Stimulated activated CD4-positive, alpha-beta T cell treated with anti-CD3 and anti-CD28 coated beads, Interleukin-4, amount 100 ng/mL, for 48 hours (primary cell): ENCODE results near the gene AKR1B15.
A peak's percentile ranks its signal among the peaks of the same experiment; 100 is the strongest.
"Not testable (repeated sequence)": the region's sequence is repeated elsewhere in the genome, so short reads cannot be mapped to it uniquely, and the experiment has no call there.

Experiments used
- DNase-seq, 2 donors: peaks; one replicate each; pipeline ENCODE4 v3.0.0-alpha.2; 2020; ENCODE audit warnings: low read depth in 2 of 2

Gene AKR1B15

DNA sequence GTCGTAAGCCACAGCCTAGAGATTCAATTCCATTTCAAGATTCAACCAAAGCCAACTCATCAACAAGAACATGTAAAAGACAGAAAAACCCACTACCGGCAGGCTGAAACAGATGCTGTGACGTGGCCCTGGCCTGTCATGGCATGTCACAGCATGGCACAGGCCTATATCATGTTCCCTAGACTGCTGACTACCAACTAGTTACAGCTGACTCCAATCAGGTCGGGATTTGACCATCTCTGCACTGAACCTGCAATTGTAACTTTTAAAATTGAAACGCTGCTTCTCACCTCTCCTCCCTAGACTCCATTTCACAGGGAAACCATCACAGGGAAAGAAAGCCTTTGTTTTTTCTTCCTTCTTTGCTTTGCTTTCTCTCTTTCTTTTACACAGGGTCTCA lies 12.7 kb downstream of the AKR1B15 start:
- not testable (repeated sequence) for DNase-seq

DNA sequence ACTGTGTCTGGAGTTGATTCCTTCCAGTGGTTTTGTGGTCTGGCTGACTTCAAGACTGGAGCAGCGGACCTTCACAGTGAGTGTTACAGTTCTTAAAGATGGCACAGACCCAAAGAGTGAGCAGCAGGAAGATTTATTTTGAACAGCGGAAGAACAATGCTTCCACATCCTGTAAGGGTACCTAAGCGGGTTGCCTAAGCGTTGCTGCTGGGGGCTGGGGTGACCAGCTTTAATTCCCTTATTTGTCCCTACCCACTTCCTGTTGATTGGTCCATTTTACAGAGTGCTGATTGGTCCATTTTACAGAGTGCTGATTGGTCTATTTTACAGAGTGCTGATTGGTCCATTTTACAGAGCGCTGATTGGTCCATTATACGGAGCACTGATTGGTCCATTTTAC lies 13.2 kb downstream of the AKR1B15 start:
- no peak for DNase-seq

DNA sequence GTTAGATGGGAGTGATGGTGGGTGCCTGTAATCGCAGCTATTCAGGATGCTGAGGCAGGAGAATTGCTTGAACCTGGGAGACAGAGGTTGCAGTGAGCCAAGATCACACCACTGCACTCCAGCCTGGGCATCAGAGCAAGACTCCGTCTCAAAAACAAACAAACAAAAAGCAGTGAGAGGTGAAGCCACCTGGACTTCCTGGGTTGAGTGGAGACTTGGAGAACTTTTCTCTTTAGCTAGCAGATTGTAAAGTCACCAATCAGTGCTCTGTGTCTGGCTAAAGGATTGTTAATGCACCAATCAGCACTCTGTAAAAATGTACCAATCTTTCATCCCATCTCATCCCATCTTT lies 14.5 kb downstream of the AKR1B15 start:
- not testable (repeated sequence) for DNase-seq

DNA sequence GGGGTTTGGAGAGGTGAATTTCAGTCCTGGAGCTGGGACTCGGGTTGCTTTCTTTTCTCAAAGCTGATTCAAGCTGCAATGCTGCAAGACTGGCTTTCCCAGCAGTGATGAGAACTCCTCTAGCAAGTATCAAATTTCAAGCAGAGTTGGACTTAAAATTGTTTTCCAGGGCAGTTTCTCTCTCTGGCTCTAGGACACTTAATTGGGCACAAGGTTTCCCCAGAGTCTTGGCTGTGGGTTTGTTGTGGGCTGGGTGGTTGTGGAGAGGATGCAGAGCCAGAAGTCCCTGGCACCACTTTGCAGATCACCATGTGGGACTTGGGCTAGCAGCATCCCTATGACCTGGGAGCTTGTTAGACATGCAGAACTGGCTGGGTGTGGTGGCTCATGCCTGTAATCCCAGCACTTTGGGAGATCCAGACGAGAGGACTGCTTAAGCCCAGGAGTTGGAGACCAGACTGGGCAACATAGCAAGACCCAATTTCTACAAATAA lies 16.8 kb downstream of the AKR1B15 start:
- DNase-seq, result no peak

DNA sequence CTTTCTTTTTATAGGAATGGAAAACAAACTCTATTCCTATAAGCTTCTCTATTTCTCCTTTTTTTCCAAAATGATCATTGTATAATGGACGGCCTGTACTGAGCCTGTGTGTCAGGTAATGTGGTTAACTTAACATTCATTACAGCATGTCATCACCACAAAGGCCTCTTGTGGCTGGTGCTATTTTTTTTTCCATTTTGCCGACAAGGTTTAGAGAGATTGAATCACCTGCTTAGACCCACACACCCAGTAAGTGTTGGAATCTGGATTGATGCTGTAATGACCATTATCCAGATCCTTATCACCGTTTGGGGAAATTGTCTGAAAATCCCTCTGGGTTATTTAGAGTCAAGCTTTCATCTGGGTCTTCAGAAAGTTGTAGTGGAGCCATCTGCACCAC lies 18.5 kb downstream of the AKR1B15 start:
- DNase-seq, result no peak

DNA sequence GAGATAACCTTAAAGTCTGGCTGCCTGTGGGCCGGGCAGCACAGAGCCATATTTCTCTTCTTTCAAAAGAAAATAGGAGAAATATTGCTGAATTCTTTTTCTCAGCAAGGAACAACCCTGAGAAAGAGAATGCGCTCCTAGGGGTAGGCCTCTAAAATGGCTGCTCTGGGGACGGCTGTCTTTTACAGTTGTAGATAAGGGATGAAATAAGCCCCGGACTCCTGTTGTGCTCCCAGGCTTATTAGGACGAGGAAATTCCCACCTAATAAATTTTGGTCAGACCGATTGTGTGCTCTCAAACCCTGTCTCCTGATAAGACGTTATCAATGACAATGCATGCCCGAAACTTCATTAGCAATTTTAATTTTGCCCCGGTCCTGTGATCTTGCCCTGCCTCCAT lies 21.1 kb downstream of the AKR1B15 start:
- DNase-seq, result not testable (repeated sequence)

DNA sequence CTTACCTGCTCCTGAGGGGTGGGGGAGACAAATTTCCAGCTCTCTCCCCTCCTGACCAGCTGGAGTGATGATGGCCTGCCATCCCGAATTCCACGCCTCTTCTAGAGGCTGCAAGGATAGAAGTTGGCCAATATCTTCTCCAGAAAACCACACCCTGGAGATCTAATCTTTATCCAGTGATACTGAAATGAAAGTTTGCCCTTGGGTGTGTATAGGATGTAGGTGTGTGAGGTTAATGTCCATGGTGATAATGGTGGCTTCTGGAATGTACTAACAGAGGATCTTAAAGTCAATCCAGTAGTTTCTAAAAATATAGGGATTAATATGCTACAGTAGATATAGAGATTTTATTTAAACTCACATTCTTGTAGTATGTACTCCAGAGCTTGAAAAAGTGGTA lies 22.2 kb downstream of the AKR1B15 start:
- DNase-seq, result no peak

DNA sequence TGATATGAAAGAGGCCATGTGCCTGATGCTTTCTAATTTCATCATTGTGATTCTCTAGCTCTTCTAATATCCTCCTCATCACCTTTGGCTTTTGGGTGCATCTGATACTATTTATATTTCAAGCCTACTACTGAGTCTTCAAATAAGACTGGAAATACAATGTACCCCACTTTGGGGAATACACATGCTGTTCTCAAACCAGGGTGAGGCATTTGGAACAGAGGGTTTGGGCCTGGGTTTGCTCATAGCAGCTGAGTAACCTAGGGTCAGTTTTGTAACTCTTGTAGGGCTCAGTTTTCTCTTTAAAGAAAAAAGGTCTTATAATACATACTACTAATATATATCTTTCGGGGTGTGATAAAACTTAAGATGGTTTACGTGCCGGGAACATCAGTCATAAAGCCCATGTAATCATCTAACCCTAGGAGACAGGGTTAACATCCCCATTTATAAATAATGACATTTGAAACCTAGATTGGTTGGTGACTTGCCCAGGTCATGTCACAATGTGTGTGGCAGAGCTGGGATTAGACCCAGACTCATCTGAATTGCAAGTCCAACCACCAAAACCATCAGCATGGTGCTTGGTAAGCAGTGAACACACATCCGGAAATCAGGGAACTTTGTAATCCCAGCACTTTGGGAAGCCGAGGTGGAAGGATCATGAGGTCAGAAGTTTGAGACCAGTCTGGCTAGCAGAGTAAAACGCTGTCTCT lies 23.0 kb downstream of the AKR1B15 start:
- DNase-seq, result no peak

DNA sequence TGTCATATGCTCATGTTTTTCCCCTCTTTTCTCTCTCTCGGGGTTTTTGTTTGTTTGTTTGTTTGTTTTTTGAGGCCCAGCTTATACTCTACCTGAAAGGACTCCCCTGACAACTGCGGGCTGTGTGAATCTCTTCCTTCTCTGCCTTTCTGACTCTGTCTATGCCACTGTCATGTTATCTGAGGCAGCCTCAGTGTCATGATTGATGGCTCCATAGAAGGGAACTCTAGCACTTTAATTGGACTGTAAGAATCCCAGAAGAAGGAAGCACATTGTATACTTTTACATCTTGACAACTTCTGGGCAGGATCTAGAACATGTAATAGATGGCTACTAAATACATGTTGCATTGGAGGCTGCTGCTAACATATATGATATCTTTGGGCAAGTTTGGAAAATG lies 25.4 kb downstream of the AKR1B15 start:
- DNase-seq, result no peak

DNA sequence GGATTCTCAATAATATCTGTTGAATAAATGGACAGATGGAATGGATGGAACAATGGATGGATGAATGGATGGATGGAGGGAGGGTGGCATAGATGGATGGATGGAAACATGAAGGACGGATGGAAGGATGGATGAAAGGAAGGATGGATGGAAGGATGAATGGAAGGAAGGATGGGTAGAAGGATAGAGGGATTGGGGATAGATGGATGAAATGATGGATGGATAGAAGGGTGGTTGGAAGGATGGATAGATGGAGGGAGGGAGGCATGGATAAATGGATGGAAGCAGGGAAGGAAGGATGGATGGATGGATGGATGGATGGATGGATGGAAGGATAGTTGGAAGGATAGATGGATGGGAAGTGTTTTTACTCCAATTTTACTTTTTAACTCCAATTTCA lies 35.4 kb downstream of the AKR1B15 start:
- no peak for DNase-seq

DNA sequence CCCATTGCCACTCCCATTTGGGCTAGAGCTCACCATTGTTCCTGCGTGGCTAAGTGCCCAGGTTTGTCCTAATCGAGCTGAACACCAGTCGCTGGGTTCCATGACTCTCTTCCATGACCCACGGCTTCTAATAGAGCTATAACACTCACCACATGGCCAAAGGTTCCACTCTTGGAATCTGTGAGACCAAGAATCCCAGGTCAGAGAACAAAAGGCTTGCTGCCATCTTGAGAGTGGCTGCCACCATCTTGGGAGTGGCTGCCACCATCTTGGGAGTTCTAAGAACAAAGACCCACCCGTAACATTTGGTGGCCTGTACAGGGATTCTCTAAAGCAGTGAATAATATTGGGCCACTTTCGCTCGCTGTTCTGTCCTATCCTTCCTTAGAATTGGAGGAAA lies 37.0 kb downstream of the AKR1B15 start:
- no peak for DNase-seq

DNA sequence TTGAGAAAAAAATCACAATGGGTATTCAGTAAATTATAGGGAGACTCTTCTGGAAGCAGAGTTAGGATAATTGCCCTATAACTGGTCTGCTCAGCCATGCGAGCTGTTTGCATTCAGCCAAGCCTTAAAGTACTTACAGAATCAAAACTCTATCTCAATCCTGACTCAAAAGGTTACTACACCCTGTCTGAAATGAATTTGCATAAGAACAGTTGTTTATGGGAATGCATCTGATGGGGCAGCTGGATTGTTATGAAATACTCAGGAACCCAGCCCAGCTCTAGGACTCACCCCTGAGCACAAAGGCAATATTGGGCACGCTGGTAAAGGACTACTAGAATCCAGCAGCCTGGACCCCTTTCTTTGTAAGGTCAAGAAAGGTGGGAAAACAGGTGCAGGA lies 38.8 kb downstream of the AKR1B15 start:
- DNase-seq, result no peak

DNA sequence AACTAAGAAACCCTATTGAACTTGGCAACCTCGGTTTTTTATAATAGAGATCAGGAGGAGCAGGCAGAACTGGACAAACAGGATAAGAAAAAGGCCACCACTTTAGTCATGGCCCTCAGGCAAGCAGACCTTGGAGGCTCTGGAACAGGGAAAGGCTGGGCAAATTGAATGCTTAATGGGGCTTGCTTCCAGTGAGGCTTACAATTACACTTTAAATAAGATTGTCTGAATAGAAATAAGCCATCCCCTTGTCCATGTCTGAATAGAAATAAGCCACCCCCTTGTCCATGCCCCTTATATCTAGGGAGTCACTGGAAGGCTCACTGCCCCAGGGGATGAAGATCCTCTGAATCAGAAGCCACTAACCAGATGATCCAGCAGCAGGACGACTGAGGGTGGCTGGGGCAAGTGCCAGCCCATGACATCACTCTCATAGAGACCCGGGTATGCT lies 40.6 kb downstream of the AKR1B15 start:
- no peak for DNase-seq

DNA sequence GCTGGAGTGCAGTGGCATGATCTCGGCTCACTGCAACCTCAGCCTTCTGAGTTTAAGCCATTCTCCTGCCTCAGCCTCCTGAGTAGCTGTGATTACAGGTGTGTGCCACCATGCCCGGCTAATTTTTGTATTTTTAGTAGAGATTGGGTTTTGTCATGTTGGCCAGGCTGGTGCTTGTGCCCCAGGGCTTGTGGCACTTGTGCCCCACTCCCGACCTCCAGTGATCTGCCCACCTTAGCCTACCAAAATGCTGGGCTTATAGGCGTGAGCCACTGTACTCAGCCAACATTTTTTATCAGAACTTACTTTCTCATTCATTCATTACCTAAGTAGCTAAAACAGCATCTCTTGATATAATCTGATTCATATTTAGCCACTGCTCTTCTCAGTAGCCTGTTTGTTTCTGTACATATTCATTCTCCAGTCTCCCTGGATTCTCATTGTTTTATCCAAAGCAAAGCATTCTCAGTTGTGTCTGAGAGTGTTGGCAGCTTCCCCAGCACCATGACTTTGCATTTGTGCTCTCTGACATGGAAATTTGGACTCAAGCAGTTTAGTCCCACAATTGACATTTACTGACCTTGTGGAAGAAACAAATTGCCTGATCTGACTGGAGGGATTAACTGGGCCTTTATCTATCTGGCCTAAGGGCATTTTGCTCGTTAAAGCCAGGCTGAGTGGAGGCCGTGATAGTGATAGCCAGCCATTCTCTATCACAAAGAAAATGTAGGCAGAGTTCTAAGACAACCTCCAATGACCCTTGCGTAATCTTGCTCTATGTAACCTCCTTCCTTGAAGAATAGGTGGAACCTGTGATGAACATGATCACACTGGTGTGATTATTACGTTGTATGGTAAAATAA lies 44.9 kb downstream of the AKR1B15 start:
- DNase-seq, result no peak

DNA sequence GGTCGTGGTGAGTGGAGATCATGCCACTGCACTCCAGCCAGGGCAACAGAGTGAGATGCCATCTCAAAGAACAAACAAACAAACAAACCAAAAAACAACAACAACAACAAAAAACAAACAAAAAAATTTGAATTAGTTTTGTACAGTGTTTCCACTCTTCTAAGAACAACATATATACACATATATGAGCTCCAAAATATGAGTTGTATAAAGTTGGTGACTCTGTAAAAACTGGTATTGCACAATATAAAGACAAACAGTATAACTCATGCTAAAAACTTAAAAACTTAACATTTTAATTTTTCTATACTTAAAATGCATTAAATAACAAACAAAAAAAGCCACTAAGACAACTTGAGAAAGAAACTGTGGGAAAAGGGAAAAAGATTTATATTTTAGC lies 46.0 kb downstream of the AKR1B15 start:
- DNase-seq, result no peak

DNA sequence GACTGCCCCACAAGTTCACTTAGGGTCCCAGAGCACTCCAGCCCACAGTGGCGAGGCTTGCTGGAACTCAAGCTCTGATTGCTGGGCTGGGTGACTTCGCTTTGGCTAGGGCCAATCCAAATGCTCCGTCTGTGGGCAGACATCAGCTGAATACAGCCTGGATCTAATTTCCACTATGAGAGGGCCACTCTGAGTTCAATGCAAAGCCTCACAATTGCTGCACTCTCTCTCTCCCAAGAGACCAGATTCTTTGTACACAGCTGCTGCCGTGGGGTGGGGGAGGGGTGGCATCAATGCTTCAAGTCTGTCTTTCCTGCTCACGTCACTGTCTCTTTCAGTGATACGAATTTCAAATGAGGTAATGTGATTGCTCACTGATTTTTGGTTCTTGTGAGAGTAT lies 50.5 kb downstream of the AKR1B15 start:
- DNase-seq, result no peak

DNA sequence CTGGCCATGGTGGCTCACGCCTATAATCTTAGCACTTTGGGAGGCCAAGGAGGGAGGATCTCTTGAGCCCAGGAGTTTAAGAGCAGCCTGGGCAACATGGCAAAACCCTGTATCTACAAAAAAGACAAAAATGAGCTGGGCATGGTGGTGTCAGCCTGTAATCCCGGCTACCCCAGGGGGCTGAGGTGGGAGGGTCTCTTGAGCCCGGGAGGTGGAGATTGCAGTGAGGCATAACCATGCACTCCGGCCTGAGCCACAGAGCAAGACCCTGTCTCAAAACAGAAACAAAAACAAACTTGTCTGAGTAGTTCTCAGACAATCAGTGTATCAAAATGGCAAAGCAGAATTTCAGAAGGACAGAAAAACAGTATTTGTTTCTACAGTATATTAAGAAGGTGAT lies 52.5 kb downstream of the AKR1B15 start:
- no peak for DNase-seq

DNA sequence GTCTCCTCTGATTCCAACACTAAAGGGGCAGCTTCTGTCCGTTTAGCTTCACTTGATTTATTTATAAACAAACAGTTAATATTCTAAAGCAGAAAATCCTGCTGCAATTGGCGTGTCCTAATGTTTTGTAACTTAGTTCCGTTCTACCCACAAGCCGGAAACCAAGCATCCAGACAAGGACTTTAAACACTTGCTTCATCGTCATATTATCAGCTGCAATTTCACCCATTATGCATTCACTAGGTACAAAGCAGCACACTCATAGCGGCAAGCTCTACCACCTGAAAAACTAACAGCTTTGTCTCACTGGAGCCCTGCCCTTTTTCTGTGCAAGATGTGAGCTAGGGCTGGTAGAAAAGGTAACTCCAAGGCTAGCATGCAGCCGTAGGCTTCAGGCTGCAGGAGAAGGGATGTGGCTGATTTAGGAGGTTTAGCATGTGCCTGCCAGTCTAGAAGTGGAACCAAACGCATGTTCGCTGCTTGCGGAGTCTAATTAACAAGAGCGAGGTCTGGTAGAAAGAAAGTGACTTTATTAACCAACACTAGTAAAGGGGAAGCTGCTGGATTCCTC lies 54.1 kb downstream of the AKR1B15 start:
- DNase-seq, result no peak

DNA sequence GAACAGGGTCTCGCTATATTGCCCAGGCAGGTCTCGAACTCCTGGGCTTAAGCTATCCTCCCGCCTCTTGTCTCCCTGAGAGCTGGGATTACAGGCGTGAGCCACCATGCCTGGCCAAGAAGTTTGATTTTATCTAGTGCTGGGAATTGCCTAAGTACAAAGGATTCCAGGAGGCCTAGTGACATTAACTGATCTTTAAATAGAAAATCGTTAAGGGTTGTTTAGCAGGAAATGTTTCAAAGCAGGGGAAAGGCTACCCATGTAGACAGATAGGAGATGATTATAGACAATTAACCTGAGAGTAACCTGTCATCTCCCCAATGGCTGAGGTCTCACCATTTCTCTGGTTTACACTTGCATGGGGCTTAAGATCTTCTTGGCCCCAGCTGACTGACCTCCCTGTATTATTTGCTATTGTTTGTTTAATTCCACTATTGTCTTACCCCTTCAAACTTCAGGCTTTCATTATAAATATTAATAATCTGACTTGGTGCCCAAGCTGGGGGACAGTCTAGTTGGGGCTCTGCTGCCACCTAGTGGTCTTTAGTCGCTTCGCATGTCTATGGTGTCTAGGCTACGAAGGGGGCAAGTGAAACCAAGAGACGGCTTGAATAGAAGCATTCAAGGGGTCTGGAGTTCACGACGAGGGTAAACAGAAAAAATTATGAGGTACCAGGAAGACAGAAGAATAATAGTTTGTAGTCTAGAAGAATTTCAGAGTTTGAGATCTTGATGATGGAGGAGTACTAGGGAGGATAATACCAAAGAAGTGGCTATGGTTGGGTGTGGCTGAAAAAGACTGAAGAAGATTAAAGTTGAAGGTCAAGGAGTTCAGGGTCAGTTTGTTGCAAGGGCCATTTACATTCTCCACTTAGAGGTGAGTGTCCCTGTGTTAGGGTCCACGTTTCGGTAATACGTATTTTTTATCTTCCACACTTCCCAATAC lies 57.3 kb downstream of the AKR1B15 start:
- DNase-seq, result peak; percentile 30 to 51

DNA sequence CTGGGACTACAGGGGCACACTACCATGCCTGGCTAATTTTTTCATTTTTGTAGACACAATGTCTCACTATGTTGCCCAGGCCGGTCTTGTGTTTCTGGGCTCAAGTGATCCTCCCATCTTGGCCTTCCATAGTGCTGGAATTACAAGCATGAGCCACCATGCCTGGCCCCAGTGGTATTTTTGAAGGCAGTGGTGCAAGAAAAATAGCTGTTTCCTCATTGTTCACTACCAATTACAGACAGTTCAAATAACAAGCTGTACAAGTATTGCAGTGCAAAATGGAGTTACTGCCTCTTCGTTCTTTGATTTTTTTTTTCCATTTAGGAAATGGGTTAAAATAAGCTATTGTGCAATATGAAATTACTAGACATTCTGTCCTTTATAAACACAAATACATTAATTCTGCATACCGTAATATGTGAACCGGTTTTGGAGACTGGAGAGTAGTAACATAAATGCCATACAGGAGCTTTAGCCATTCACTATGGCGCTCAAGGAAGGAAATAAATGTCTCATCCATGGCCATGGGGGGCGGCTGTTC lies 62.8 kb downstream of the AKR1B15 start:
- no peak for DNase-seq

DNA sequence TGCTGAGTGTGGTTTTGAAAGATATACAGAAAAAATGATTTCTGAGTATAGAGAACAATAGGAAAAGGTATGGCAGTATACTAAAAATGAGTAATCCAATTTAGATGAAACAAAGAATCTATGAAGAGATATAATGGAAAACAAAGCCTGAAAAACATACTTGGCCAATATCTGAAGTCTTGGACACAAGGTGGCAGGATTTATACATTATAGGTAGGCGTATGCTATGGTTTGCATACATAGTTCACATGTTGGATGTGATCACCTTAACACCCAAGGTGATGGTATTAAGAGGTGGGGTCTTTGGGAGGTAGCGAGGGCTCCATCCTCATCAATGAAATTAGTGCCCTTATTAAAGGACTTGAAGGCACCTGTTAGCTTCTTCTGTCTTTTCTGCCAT lies 63.3 kb downstream of the AKR1B15 start:
- DNase-seq, result no peak
